HTR-8/SVneo (cell line): ENCODE data around the gene PRKAG2.

ENCODE experiments used
- DNase-seq: peaks from one replicate; pipeline ENCODE4 v3.0.0; 2011; ENCODE audit warnings: low spot score, mixed read lengths; ENCODE audit not compliant: insufficient read length
- FAIRE-seq: peaks from 2 replicates; lab custom pipeline; 2011; peaks lifted over from hg19 to GRCh38; lab: Jason Lieb, UNC

The PRKAG2 gene

GRCh38 chr7:151694441-151694827 lies 182.5 kb downstream of the PRKAG2 start:
- FAIRE-seq = no peak
- DNase-seq = no peak

- DNase-seq (no peak), FAIRE-seq (no peak)
Observed at GRCh38 chr7:151693140-151693539, 183.8 kb downstream of the PRKAG2 start.

GRCh38 chr7:151692721-151693120 lies 184.2 kb downstream of the PRKAG2 start:
- no peak for DNase-seq
- FAIRE-seq = no peak

- FAIRE-seq (no peak), DNase-seq (no peak)
Observed at GRCh38 chr7:151691449-151691848, 185.5 kb downstream of the PRKAG2 start.

- FAIRE-seq = no peak
Observed at GRCh38 chr7:151690606-151691005, 186.3 kb downstream of the PRKAG2 start.

GRCh38 chr7:151689196-151689971 lies 187.5 kb downstream of the PRKAG2 start:
- DNase-seq (no peak), FAIRE-seq (no peak)

More at GRCh38 chr7:151690606-151691005, 186.3 kb downstream of the PRKAG2 start:
- no peak for DNase-seq

GRCh38 chr7:151688236-151688780 lies 188.6 kb downstream of the PRKAG2 start:
- DNase-seq (no peak), FAIRE-seq (no peak)

GRCh38 chr7:151687523-151688235 lies 189.2 kb downstream of the PRKAG2 start:
- FAIRE-seq = peak; percentile 66
- peak; percentile 95 for DNase-seq

- DNase-seq = no peak
- no peak for FAIRE-seq
Observed at GRCh38 chr7:151686826-151687225, 190.1 kb downstream of the PRKAG2 start.

GRCh38 chr7:151686016-151686766 lies 190.7 kb downstream of the PRKAG2 start:
- FAIRE-seq (no peak), DNase-seq (no peak)

GRCh38 chr7:151684408-151685175 lies 192.3 kb downstream of the PRKAG2 start:
- DNase-seq (no peak), FAIRE-seq (no peak)

- FAIRE-seq (no peak), DNase-seq (no peak)
Observed at GRCh38 chr7:151683615-151684407, 193.1 kb downstream of the PRKAG2 start.

- FAIRE-seq (no peak), DNase-seq (no peak)
Observed at GRCh38 chr7:151682831-151683614, 193.9 kb downstream of the PRKAG2 start.

- no peak for DNase-seq
- FAIRE-seq = no peak
Observed at GRCh38 chr7:151681726-151682125, 195.2 kb downstream of the PRKAG2 start.

- FAIRE-seq = no peak
- DNase-seq = no peak
Observed at GRCh38 chr7:151680810-151681209, 196.1 kb downstream of the PRKAG2 start.

- FAIRE-seq = no peak
- DNase-seq = no peak
Observed at GRCh38 chr7:151679881-151680612, 196.9 kb downstream of the PRKAG2 start.

- FAIRE-seq (no peak), DNase-seq (no peak)
Observed at GRCh38 chr7:151679071-151679708, 197.7 kb downstream of the PRKAG2 start.
